ENCODE measurements around the gene XXYLT1.
"Not testable (repeated sequence)": the region's sequence is repeated elsewhere in the genome, so short reads cannot be mapped to it uniquely, and the experiment has no call there.

Gene XXYLT1

GRCh38 chr3:195039180-195039843 lies 231.6 kb downstream of the XXYLT1 start:
- Histone ChIP-seq H3K4me1 (ENCODE audit: control insufficient read depth, low read length) (no peaks in the 10 kb centered on the region), H3K9me2 (replicated peaks; ENCODE audit: control insufficient read depth, low read length) (no peaks in the 10 kb centered on the region), H3K27ac (ENCODE audit: low read depth, low read length) (no peak overlapping the region), H3K9me3 (ENCODE audit: control insufficient read depth, insufficient read depth, low read length) (no peaks in the 10 kb centered on the region), H3K4me3 (ENCODE audit: low read length) (no peak overlapping the region), H3K4me2 (ENCODE audit: low read length) (no peak overlapping the region), H3K36me3 (ENCODE audit: control insufficient read depth, low read length) (no peaks in the 10 kb centered on the region), H3K79me2 (ENCODE audit: control insufficient read depth, low read length) (no peaks in the 10 kb centered on the region), H3F3A (ENCODE audit: control insufficient read depth, insufficient read depth) (no peaks in the 10 kb centered on the region), H3K27me3 (ENCODE audit: control insufficient read depth, low read length) (no peaks in the 10 kb centered on the region), H4K20me1 (ENCODE audit: control insufficient read depth, insufficient read depth, low read depth, low read length) (no peaks in the 10 kb centered on the region)
- TF ChIP-seq, protein P1, sequence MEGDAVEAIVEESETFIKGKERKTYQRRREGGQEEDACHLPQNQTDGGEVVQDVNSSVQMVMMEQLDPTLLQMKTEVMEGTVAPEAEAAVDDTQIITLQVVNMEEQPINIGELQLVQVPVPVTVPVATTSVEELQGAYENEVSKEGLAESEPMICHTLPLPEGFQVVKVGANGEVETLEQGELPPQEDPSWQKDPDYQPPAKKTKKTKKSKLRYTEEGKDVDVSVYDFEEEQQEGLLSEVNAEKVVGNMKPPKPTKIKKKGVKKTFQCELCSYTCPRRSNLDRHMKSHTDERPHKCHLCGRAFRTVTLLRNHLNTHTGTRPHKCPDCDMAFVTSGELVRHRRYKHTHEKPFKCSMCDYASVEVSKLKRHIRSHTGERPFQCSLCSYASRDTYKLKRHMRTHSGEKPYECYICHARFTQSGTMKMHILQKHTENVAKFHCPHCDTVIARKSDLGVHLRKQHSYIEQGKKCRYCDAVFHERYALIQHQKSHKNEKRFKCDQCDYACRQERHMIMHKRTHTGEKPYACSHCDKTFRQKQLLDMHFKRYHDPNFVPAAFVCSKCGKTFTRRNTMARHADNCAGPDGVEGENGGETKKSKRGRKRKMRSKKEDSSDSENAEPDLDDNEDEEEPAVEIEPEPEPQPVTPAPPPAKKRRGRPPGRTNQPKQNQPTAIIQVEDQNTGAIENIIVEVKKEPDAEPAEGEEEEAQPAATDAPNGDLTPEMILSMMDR (IDR thresholded peaks at IDR 0.05; ENCODE audit: low read depth, low read length, poor library complexity, severe bottlenecking), result no peak
- no peak for TF ChIP-seq EZH2phosphoT487 (IDR thresholded peaks at IDR 0.05; ENCODE audit: borderline replicate concordance, low read length)

GRCh38 chr3:195038161-195038560 lies 232.8 kb downstream of the XXYLT1 start:
- Histone ChIP-seq H3K9me2 (replicated peaks; ENCODE audit: control insufficient read depth, low read length) (no peaks in the 10 kb centered on the region), H3K79me2 (ENCODE audit: control insufficient read depth, low read length) (no peaks in the 10 kb centered on the region), H3K4me3 (ENCODE audit: low read length) (no peak overlapping the region), H4K20me1 (ENCODE audit: control insufficient read depth, insufficient read depth, low read depth, low read length) (no peaks in the 10 kb centered on the region), H3K27me3 (ENCODE audit: control insufficient read depth, low read length) (no peaks in the 10 kb centered on the region), H3F3A (ENCODE audit: control insufficient read depth, insufficient read depth) (no peaks in the 10 kb centered on the region), H3K9me3 (ENCODE audit: control insufficient read depth, insufficient read depth, low read length) (no peaks in the 10 kb centered on the region), H3K4me1 (ENCODE audit: control insufficient read depth, low read length) (no peaks in the 10 kb centered on the region), H3K4me2 (ENCODE audit: low read length) (no peak overlapping the region), H3K27ac (ENCODE audit: low read depth, low read length) (no peak overlapping the region), H3K36me3 (ENCODE audit: control insufficient read depth, low read length) (no peaks in the 10 kb centered on the region)
- no peak for TF ChIP-seq EZH2phosphoT487 (IDR thresholded peaks at IDR 0.05; ENCODE audit: borderline replicate concordance, low read length)

- H3F3A ChIP-seq (ENCODE audit: control insufficient read depth, insufficient read depth); H3K9me2 ChIP-seq (replicated peaks; ENCODE audit: control insufficient read depth, low read length); H3K4me1 ChIP-seq (ENCODE audit: control insufficient read depth, low read length); H3K4me3 ChIP-seq (ENCODE audit: low read length); H4K20me1 ChIP-seq (ENCODE audit: control insufficient read depth, insufficient read depth, low read depth, low read length); H3K4me2 ChIP-seq (ENCODE audit: low read length); H3K27me3 ChIP-seq (ENCODE audit: control insufficient read depth, low read length); H3K27ac ChIP-seq (ENCODE audit: low read depth, low read length); H3K9me3 ChIP-seq (ENCODE audit: control insufficient read depth, insufficient read depth, low read length); H3K36me3 ChIP-seq (ENCODE audit: control insufficient read depth, low read length); H3K79me2 ChIP-seq (ENCODE audit: control insufficient read depth, low read length): not testable (repeated sequence)
Observed at GRCh38 chr3:195037586-195037985, 233.4 kb downstream of the XXYLT1 start.

DNA sequence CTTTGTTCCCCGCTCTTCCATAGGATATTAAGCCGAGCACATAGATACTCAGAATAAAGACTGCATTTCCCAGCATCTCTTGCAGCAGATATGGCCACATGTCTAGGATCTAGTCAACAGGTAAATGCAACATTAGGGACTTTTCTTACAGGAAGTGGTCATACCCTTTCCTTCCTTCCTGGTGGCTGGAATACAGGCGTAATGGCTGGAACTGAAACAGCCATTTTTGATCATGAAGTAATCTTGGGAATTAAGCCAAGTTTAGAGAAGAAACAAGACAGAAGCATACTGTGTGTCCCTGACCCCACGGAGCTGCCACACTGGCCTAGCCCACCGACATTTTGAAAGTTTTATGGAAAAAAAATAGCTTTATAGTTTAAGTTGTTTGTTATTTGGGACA lies 234.0 kb downstream of the XXYLT1 start:
- H3K36me3 ChIP-seq (ENCODE audit: control insufficient read depth, low read length), result no peaks in the 10 kb centered on the region
- no peak overlapping the region for H3K4me2 ChIP-seq (ENCODE audit: low read length)
- H4K20me1 ChIP-seq (ENCODE audit: control insufficient read depth, insufficient read depth, low read depth, low read length), result no peaks in the 10 kb centered on the region
- no peaks in the 10 kb centered on the region for H3K79me2 ChIP-seq (ENCODE audit: control insufficient read depth, low read length)
- H3K9me3 ChIP-seq (ENCODE audit: control insufficient read depth, insufficient read depth, low read length), result no peaks in the 10 kb centered on the region
- H3K27me3 ChIP-seq (ENCODE audit: control insufficient read depth, low read length), result no peaks in the 10 kb centered on the region
- no peak overlapping the region for H3K27ac ChIP-seq (ENCODE audit: low read depth, low read length)
- H3F3A ChIP-seq (ENCODE audit: control insufficient read depth, insufficient read depth), result no peaks in the 10 kb centered on the region
- no peaks in the 10 kb centered on the region for H3K4me1 ChIP-seq (ENCODE audit: control insufficient read depth, low read length)
- H3K4me3 ChIP-seq (ENCODE audit: low read length), result no peak overlapping the region
- no peaks in the 10 kb centered on the region for H3K9me2 ChIP-seq (replicated peaks; ENCODE audit: control insufficient read depth, low read length)
- TF ChIP-seq, protein P1 (IDR thresholded peaks at IDR 0.05; ENCODE audit: low read depth, low read length, poor library complexity, severe bottlenecking), result no peak
- no peak for TF ChIP-seq EZH2phosphoT487 (IDR thresholded peaks at IDR 0.05; ENCODE audit: borderline replicate concordance, low read length)

Data from DOHH2 (cell line).